T1000 (cell line): Measurements from ENCODE around the gene TRMT10B.
"Not testable (repeated sequence)": the region's sequence is repeated elsewhere in the genome, so short reads cannot be mapped to it uniquely, and the experiment has no call there.

Experiments used
- DNase-seq: peaks from one replicate; lab custom pipeline; 2025; ENCODE audit warnings: mixed read lengths; lab: John Stamatoyannopoulos, UW

Gene TRMT10B

DNA sequence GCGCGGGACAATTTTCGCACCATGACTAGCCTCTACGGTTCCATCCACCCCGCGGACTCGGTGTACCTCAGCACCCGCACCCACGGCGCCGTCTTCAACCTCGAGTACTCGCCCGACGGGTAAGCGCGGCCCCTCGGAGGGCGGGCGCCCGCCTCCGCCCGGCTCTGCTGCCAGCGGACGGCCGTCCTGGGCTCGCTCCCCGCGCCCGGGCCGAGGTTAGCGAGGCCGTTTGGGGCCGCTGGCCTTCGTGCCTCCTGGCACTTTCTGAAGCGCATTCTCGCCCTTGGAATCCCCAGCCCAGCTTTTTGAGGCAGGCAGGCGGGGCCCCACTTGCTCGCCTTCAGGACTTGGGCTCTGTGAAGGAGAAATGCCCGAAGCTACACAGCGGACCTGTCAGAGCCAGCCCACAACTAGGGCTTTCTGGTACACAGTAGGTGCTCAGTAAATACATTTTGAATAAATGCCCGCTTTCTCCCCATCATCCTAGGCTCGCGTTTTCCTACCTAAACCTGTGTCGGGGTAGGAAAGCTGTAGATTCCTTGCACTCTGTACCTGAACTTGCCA, 47.8 kb downstream of the TRMT10B start:
- DNase-seq = no peak

DNA sequence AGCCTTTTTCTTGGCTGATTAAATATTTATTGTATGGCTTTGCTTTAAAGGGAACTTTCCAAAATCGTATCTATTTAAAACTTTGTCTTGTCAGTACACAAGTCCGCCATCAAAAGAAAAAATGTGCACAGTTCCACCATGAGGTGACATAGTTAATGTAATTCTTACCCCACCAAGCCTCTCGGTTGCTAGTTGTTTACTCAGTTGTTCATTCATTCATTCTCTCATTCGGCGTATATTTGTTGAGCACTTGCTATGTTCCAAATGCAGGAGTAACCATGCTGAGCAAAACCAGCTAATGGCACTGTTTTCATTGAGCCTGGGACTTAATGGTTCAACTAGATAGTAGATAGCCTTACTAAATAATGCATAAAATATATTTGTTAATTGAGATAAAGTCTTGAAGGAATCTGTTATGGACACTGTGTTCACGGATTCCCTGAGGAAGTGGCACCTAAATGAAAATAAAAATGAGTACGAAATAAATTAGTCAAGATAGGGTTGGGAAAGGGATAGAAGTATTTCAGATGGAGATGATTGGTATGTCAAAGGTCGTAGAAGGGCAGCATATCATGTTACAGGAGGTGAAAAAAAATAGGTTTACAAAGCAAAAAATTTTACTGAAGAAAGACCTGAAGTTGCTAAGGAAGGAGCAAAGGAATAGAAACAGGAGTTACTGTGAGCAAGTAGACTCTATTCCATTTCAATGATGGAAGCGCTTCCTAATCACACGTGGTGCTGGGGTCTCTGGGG, 48.5 kb downstream of the TRMT10B start:
- DNase-seq = no peak

DNA sequence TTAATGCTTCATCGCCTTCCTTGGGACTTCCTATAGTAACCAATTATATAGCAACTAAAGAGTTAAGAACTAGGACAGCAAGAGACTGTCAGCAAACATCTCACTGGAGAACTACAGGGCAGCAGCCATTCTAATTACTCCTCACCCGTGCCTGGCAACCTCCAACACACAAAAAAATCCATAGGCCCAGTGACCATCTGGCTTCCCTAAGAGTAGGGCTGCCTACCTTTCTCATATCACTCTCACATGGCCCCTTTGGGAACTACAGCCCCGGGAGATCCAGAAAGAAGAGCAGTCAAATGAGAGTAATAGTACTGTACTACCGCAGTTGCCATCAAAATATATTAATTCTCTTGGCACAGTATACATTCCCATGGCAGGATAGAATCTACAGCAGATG, 52.7 kb downstream of the TRMT10B start:
- no peak for DNase-seq

DNA sequence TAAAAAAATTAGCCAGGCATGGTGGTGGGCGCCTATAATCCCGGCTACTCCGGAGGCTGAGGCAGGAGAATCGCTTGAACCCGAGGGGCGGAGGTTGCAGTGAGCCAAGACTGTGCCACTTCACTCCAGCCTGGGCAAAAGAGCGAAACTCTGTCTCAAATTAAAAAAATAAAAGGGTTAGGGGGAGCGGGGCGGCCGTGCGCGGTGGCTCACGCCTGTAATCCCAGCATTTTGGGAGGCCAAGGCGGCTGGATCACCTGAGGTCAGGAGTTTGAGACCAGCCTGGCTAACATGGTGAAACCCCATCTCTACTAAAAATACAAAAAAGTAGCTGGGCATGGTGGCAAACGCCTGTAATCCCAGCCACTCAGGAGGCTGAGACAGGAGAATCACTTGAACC, 56.1 kb downstream of the TRMT10B start:
- DNase-seq = not testable (repeated sequence)

DNA sequence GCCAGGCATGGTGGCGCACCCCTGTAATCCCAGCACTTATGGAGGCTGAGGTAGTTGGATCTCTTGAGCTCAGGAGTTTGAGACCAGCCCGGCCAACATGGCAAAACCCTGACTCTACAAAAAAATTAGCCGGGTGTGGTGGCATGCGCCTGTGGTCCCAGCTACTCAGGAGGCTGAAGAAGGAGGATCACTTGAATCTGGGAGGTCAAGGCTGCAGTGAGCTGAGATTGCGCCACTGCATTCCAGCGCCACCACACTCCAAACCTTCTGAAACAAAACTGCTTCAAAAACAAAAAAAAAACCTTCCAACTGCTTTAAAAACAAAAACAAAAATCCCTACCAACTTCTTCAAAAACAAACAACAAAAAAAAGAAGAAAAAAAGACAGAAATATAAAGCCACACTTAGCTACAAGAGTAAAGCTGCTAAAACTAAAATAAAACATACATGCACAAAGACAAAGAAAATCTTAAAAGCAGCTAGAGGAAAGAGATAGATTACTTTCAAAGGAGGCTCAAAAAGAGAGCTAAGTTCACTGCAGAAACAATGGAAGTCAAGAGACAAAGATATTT, 58.4 kb downstream of the TRMT10B start:
- DNase-seq = no peak

DNA sequence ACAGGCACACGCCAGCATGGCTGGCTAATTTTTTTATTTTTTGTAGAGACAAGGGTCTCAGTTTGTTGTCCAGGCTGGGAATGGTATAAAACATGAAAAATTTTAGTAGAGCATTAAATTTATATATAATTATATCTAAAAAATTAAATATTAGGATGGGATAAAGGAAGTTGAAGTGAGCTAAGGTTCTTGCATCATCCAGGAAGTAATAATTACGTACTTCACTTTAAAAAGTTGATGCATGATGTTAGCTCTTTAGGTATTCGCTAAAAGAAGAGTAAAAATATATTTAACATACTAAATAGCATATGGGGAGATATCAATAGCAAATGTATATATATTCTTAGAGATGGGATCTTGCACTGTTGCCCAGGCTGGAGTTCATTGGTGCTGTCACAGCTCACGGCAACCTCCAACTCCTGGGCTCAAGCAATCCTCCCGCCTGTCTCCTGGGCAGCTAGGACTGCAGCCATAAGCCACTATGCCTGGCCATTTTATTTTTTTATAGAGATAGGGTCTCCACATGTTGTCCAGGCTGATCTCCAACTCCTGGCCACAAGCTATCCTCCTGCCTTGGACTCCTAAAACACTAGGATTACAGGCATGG, 59.3 kb downstream of the TRMT10B start:
- no peak for DNase-seq

DNA sequence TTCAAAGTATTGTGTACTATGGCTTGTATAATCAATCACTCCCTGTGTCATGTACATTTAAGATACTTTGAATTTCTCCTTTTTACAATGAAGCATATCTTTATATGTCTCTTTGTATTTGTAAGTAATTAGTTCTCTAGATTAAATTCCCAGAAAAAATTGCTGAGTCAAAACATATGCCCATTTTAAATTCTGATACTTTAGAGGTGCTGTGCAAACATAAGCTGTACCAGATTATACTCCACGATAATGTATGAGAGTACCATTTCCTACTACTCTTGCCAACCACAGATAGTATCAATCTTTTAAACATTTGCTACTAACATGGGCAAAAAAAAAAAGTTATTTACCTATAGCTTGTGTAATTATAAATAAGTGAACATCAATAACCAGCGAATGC, 65.2 kb downstream of the TRMT10B start:
- DNase-seq = no peak

DNA sequence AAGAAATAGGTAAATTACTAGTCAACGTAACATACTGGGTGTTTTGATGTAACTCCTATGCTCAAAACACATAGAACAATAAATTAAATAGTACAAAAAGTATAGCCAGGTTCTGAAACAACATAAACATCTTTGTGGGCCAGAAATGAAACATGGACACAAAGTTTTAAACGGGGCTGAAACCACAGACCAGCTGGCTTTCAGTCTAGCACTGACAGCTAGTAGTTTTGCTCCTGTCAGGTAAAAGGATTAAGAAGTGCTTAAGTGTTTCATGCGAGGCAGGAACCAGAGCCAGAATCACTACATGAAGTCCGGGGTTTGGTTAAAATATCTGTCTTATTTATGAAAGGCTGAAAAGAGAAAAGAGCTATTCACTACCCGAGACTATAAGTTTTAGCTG, 66.5 kb downstream of the TRMT10B start:
- DNase-seq = no peak

DNA sequence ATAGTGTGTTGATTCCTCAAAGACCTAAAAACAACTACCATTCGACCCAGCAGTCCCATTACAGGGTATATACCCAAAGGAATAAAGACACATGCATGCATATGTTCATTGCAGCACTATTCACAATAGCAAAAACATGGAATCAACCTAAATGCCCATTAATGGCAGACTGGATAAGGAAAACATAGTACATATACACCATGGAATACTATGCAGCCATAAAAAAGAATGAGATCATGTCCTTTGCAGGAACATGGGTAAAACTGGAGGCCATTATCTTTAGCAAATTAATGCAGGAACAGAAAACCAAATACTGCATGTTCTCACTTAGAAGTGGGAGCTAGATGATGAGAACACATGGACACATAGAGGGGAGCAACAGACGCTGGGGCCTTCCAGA, 71.6 kb downstream of the TRMT10B start:
- DNase-seq = not testable (repeated sequence)

DNA sequence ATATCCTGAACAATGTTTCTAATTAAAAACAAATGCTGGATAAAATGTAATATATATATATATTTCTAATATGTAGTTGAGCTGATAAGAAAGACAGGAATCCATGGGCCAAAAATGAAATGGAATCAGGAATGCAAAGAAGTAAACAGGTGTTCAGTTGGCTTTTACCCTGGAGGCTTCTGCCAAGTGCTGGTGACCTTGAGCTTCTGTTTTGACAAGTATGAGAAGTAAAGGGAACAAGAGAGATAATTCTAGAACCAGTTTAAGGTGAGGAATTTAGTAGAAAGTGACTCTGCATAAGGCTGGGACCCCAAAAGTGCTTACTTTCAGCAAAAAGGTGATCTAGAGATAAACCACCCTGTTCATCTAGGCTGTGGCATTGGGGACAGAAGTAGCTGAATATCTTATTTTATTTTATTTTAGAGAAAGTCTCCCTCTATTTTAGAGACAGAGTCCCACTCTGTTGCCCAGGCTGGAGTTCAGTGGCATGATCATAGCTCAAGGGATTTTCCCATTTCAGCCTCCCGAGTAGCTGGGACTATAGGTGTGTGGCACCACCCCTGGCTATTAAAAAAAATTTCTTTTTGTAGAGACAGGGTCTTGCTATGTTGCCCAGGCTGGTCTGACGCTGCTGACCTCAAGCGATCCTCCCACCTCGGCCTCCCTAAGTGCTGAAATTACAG, 74.0 kb downstream of the TRMT10B start:
- no peak for DNase-seq
